ENCODE measurements around the gene COL17A1.

Gene COL17A1

GRCh38 chr10:104034401-104035193 is 51.1 kb downstream of the COL17A1 start:
- in situ Hi-C loops (cut with MboI; ENCODE audit: low sequenced_read_pairs): no loop called here

- in situ Hi-C loops (cut with MboI; ENCODE audit: low sequenced_read_pairs): no loop called here
Observed at GRCh38 chr10:104033966-104034365, 51.7 kb downstream of the COL17A1 start.

- in situ Hi-C loops (cut with MboI; ENCODE audit: low sequenced_read_pairs): no loop called here
Observed at GRCh38 chr10:104033401-104033930, 52.2 kb downstream of the COL17A1 start.

GRCh38 chr10:104032144-104032775 is 53.4 kb downstream of the COL17A1 start:
- in situ Hi-C loops (cut with MboI; ENCODE audit: low sequenced_read_pairs): no loop called here

GRCh38 chr10:104031631-104032030 is 54.0 kb downstream of the COL17A1 start:
- in situ Hi-C loops (cut with MboI; ENCODE audit: low sequenced_read_pairs): no loop called here

- in situ Hi-C loops (cut with MboI; ENCODE audit: low sequenced_read_pairs): no loop called here
Observed at GRCh38 chr10:104029521-104029860, 56.2 kb downstream of the COL17A1 start.

GRCh38 chr10:104028823-104029520 is 56.7 kb downstream of the COL17A1 start:
- in situ Hi-C loops (cut with MboI; ENCODE audit: low sequenced_read_pairs): no loop called here

- in situ Hi-C loops (cut with MboI; ENCODE audit: low sequenced_read_pairs): no loop called here
Observed at GRCh38 chr10:104028146-104028545, 57.5 kb downstream of the COL17A1 start.

- in situ Hi-C loops (cut with MboI; ENCODE audit: low sequenced_read_pairs): no loop called here
Observed at GRCh38 chr10:104026762-104027161, 58.9 kb downstream of the COL17A1 start.

- in situ Hi-C loops (cut with MboI; ENCODE audit: low sequenced_read_pairs): no loop called here
Observed at GRCh38 chr10:104025524-104025923, 60.2 kb downstream of the COL17A1 start.

- in situ Hi-C loops (cut with MboI; ENCODE audit: low sequenced_read_pairs): no loop called here
Observed at GRCh38 chr10:104022026-104022425, 63.7 kb downstream of the COL17A1 start.

GRCh38 chr10:104021246-104021645 is 64.4 kb downstream of the COL17A1 start:
- in situ Hi-C loops (cut with MboI; ENCODE audit: low sequenced_read_pairs): no loop called here

GRCh38 chr10:104020020-104020419 is 65.7 kb downstream of the COL17A1 start:
- in situ Hi-C loops (cut with MboI; ENCODE audit: low sequenced_read_pairs): no loop called here

GRCh38 chr10:104018471-104018870 is 67.2 kb downstream of the COL17A1 start:
- in situ Hi-C loops (cut with MboI; ENCODE audit: low sequenced_read_pairs): no loop called here

GRCh38 chr10:104016661-104017060 is 69.0 kb downstream of the COL17A1 start:
- in situ Hi-C loops (cut with MboI; ENCODE audit: low sequenced_read_pairs): no loop called here

GRCh38 chr10:104014176-104014575 is 71.5 kb downstream of the COL17A1 start:
- in situ Hi-C loops (cut with MboI; ENCODE audit: low sequenced_read_pairs): no loop called here

GRCh38 chr10:104013489-104013888 is 72.2 kb downstream of the COL17A1 start:
- in situ Hi-C loops (cut with MboI; ENCODE audit: low sequenced_read_pairs): no loop called here

GRCh38 chr10:104011904-104012303 is 73.8 kb downstream of the COL17A1 start:
- in situ Hi-C loops (cut with MboI; ENCODE audit: low sequenced_read_pairs): no loop called here

- in situ Hi-C loops (cut with MboI; ENCODE audit: low sequenced_read_pairs): no loop called here
Observed at GRCh38 chr10:104005172-104005863, 80.4 kb downstream of the COL17A1 start.

GRCh38 chr10:104002911-104003310 is 82.8 kb downstream of the COL17A1 start:
- in situ Hi-C loops (cut with MboI; ENCODE audit: low sequenced_read_pairs): no loop called here

GRCh38 chr10:103998805-103999204 is 86.9 kb downstream of the COL17A1 start:
- in situ Hi-C loops (cut with MboI; ENCODE audit: low sequenced_read_pairs): no loop called here
